Caki2 (cell line): ENCODE data around the gene ZNF804A. TPM values are rescaled to one million over a fixed set of nuclear protein-coding genes. Genes with fewer than 3 reads are reported as not detected.

Experiments used
- DNase-seq: peaks from one replicate; pipeline ENCODE4 v3.0.0-alpha.2; 2015; ENCODE audit warnings: low read depth
- in situ Hi-C: cut with HindIII; loops from 2 replicates; pipeline ENCODE4 v1.10.0; 2016; ENCODE audit warnings: low sequenced_read_pairs, low pct_unique_long_range_greater_than_20kb, mixed read lengths
- total RNA-seq: library from RNA; depleted of rRNA; stranded (reverse); fragments of >200 nt; shearing (Covaris generic); gene quantifications from 2 replicates; pipeline ENCODE4 v1.2.3, GENCODE V29; 2014; ENCODE audit warnings: low replicate concordance

ZNF804A gene
- total RNA-seq, 1 experiment from 2014 or later = not detected

DNA sequence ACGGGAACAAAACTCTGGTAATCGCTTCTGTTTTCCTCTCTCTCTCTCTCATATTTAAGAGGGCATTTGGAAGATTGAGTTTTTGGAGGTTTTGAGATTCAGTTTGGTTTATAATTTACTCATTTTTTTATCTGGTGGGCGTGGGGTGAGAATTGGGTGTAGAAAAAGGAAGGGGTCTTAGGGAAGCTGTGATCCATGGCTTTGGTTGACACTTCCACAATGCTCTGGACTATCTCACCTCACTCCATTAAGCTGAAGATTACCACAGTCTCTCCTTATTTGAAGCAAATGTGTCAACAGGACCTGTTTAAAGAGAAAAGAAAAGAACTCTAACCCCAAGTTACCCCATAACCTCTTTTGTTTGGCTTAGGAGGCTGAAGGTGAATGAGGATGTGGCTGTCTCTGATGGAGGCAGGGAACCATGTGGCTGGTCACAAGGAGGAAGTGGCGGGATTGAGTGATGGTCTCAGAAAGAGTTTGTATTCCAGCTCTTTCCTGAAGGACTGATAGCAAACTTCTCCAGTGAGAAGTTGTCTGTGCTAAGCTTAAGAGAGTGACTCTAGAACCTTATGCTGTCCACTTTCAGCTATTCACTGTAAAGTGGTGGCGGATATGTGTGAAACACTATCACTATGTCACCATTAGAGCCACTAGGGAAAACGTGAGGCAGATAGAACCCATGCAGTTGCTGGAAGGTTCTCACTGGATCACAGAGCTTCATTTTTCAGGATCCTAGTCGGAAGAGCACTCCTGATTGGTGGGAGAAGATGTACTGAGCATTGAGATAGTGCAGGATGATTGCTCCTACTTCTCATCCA is 934 bp downstream of the ZNF804A start:
- no peak for DNase-seq
- in situ Hi-C loops = no loop called here

DNA sequence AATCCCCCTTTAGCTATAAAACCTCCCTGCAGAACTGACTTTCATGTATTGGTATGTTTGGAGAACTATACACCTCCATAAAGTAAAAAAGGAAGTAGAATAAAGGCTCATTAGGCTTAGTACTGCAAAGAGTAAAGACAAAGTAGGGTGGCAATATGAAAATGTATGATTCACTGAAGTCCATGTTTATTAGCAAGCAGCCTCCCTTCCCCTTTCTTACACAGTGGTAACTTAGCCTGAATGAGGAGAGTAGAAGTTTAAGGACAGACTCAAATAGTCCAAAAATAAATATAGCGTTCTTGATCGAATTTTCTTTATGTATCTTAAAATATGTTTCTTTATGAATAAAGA is 1.5 kb downstream of the ZNF804A start:
- in situ Hi-C loops = no loop called here
- no peak for DNase-seq

DNA sequence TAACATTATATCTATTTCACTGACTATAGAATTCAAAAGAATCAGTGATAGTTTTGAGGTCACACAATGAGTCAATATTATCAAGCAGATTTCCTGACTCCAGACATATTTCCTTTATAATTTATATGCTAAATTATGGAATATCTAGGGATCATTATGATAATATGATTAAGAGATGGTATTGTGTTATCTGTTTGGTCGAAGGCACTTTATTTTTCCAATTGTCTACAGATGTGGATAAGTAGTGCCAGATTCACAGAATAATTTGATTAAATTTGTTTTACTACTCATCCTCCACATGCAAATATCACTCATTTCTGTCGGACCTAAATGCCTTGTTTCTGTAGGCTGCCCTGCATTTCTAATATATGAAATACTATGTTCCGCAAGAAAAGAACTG is 4.4 kb downstream of the ZNF804A start:
- DNase-seq = no peak
- in situ Hi-C loops = no loop called here

DNA sequence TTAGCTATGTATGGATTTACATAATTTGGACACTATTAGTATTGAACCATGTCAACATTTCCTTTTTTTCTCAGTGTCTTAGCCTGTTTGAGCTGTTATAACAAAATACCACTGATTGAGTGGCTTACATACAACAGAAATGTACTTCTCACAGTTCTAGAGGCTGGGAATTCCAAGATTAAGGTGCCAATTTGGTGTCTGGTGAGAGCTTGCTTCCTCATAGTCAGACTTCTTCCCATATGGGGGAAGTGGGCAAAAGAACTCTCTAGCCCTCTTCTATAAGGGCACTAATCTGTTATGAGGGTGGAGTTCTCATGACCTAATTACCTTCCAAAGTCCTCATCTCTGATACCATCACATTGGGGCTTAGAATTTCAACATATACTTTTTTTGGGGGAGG is 12.6 kb downstream of the ZNF804A start:
- in situ Hi-C loops = no loop called here
- no peak for DNase-seq

DNA sequence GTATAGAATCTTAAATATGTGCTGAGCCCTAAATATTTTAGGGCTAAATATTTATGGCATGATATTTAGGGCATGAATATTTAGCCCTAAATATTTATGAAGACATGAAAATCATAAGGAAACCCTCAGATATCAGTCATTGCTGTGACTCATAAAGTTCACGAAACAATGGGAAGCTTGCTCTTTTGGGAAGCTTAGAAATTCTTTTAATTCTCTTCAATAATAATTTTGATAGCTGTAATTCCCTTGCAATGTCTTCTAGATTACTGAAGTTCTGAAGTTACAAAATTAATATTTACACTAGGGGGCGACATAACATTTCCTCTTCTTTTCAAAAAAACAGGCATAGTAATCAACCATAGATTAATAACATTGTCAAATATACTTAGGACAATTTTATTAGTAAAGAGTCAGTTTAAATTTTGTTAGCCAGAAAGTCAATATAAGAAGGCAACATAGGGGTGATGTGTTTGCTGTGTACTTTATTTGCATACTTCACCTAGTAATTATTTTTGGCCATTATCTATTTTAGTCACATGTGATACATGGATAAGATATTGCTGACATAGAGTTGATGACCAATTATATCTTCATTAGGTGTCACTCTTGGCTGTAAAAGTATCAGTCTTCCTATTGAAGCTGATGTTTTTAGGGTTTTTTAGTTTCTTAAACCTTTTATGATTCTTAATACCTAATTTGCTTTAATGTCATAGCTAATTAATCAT is 13.2 kb downstream of the ZNF804A start:
- in situ Hi-C loops = no loop called here
- no peak for DNase-seq

DNA sequence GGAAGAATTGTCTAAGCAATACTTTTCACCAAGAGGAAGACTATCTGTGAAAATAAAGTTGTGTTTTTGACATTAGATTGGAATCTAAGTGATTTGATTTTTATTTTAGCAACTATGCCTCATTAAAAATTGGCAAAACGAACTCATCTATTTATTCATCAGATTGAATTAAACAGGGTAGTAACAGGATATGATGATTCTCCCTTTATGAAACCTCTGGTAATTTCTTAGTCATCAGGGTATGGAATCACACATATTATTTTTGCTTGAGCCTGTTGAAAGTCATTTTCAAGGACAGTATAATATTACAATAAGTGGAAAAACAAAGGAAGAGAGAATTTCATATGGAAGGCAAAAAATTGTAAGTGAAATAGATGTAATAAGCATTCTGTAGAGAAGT is 22.0 kb downstream of the ZNF804A start:
- no peak for DNase-seq
- in situ Hi-C loops = no loop called here

DNA sequence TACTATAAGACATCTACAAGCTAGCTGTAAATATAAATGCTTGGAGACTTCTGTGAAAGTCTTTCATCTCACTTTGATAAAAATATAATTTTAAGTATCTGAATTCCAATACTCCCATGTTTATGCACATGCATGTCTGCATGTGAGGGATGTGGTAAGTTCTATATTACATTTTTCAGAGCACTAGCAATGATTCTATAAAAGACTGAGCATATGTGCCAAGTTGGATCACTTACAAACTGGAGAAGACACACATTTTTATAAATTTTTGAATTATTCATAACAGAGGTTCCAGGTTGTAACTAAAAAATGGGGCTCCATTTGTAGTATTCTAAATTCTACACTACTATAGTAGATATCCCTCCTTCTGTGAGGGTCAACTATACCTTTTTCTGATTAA is 26.0 kb downstream of the ZNF804A start:
- no peak for DNase-seq
- in situ Hi-C loops = no loop called here

DNA sequence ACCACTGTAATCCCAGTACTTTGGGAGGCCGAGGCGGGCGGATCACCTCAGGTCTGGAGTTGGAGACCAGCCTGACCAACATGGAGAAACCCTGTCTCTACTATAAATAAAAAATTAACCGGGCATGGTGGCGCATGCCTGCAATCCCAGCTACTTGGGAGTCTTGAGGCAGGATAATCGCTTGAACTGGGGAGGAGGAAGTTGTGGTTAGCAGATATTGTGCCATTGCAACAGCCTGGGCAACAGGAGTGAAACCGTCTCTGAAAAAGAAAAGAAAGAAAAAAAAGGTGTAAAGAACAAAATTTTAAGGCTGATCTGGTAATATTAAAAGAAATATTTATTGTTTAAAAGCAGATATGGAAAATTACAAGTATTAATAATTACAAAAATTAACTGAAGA is 29.7 kb downstream of the ZNF804A start:
- DNase-seq = no peak
- in situ Hi-C loops = no loop called here

DNA sequence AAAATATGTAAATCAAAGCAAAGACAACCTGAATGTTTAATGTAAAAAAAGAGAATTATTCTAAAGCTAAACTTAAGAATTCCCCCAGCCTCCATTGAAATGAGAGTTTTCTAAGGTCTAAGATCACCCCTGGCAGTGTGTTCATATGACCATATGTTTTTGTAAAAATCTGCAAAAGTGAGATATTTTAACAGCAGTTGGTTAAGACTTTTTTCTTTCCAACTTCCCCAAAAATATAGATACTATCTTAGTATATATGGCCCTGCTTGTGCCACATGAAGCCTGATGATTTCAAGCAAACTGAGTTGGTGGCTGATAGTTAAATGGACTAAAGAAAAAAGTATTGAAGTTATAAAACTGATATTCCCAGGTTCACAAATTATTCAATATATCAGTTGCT is 35.4 kb downstream of the ZNF804A start:
- no peak for DNase-seq
- in situ Hi-C loops = no loop called here

DNA sequence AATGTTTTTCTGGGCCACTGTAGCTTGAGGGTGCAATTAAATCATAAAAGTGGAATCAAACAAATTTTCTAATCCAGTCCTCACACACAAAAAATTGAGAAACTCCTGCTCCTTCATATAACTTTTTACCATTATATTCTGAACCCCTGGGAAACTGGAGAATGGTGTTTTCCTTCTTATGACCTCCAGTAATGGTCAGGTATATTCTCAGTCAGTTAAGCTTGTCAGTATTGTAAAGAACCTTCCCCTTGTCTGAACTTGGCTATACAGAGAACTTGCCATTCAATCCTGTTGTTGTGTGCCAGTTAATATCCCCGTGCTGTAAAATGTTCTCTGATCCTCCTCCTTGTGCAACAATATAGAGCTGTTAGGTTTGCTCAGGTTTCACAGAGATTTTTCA is 39.5 kb downstream of the ZNF804A start:
- no peak for DNase-seq
- in situ Hi-C loops = no loop called here

DNA sequence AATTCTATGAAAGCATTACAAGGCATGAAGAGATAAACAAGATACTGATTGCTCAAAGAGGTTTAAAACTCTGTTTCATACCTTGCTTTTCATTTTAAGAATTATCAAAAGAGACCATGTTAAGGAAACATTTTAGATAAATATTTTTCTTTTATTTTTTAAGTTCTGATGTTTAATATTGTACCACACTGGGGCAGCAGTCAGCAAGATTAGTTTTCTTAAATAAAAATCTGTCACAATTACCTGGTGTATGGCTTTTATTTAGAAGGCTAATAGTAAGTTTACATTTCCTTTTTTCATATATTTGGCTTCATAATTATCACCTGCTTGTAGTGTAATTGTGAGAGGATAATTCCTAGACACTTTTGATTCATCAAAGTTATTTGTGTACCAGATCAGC is 46.4 kb downstream of the ZNF804A start:
- in situ Hi-C loops = no loop called here
- DNase-seq = no peak

DNA sequence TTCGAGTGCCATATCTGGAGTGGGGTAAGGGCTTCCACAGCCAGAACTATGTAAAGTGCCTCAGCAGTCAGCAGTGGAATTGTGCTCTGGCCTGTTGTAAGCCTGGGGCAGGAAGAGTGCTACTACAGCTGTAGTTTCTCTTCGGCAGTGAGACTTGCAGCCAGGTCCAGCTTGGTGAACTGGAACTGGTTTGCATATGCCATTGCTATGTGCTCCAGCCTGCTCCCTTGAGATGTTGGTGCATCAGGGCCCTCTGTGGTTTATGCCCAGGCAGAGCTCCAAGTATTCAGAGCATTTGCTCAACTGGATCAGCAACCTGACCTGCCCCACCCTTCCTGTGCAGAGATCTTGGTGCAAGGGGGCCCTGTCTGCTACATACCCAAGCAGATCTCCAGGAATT is 47.8 kb downstream of the ZNF804A start:
- peak; percentile 44 for DNase-seq
- in situ Hi-C loops = no loop called here

DNA sequence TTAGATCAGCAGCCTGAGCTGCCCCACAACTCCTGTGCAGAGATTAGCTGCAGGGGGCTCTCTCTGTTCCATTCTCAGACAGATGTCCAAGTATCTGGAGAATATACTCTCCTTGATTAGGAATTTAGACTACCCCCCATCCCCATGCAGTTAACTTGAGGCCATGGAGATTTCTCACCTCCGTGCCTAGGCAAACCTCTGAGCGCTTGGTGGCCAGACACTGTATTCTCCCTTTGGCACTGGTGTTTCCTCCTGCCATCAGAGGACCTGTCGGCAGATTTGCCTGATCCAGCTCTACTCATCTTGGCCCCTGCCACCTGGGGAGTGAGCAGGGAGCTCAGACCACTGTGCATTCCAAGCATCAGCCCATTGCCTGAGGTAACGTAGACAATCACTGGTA is 48.3 kb downstream of the ZNF804A start:
- in situ Hi-C loops = no loop called here
- DNase-seq = no peak

DNA sequence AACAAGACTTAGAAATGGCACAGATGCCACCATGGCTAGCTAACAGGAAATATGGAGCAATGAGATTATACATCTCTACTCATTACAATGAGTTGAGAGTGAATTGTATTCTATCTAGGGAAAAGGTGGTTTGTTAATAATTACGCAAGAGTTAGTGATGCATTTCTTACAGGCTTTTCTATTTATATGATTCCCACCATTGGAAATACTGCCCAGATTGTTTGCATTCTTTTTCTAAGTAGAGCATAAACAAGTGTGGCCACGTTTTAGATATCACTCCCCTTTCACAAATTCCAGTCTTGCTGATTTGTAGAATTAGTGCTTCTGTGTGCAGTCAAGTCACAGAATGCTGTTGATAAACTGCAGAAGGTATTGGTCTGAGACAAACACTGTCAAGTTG is 56.6 kb downstream of the ZNF804A start:
- DNase-seq = peak; percentile 51
- in situ Hi-C loops = no loop called here

DNA sequence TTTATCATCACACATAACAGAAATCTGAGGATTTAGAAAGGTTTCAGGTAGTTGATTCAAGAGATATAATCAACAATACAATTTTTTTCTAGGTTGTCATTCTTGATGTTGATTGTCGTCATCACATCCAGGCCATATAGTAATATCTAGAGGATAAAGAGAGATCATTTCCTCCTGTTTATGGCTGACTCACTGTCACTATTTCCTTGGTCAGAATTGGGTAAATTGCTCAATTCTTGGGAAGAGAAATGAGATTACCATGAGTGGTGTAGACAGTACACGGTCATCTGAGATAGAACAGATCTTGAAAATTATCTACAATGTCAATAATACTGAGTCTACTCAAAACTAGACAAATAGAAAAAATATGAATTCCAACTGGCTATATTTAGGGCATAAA is 78.8 kb downstream of the ZNF804A start:
- in situ Hi-C loops = no loop called here
- no peak for DNase-seq

DNA sequence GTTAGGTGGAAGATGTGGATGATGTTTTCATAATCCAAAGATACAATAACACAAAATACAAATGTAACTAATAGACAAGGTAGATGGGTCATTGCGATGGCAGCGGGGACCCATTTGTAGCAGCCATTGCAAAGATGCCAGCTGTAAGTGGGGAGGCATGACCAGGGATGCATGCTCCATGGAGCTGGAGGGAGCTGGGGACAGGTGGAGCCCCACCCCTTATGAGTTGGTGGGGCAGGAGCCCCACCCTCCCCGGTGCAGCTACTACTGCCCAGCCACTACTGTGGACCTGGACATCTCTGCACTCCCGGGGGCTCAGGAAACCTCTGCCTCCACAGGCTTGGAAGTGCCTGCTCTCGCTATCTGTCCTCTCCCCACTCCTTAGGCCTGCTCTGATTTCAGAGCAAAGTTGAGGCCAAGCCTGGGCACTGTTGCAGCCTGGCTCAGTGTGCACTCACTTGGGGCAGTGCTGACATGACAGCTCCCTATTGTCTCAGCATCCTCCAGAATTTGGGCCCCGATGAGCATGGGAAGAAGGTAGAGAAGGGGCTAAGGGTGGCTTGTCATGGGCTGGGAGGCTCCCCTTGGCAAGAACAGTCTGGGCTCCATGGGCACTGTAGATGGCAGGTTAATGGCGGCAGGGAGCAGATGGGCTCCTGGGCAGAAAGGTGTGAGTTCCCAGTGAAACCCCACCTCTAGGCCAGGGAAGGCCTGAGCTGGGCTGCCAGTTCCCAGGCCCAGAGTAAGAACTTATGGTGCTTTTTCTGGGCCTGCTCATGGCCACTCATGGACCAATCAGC is 81.1 kb downstream of the ZNF804A start:
- in situ Hi-C loops = no loop called here
- no peak for DNase-seq

DNA sequence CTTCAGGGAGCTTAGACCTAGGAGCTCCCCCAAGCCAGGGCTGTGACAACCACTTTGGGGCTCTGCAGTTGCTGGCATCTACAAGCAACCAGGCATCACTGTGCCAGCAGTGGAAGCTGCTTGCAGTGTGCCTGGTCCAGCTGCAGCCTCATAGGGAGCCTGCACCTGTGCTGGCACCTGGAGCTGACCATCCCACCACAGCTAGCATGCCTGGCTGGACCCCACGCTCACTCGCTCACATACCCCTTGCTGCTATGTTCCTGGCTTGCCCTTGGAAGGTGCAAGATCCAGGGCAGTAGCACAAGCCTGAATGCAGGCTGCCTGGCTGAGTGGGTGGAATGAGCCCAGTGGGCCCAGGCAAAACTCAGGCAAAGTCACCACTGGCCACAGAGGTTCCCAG is 82.5 kb downstream of the ZNF804A start:
- in situ Hi-C loops = no loop called here

DNA sequence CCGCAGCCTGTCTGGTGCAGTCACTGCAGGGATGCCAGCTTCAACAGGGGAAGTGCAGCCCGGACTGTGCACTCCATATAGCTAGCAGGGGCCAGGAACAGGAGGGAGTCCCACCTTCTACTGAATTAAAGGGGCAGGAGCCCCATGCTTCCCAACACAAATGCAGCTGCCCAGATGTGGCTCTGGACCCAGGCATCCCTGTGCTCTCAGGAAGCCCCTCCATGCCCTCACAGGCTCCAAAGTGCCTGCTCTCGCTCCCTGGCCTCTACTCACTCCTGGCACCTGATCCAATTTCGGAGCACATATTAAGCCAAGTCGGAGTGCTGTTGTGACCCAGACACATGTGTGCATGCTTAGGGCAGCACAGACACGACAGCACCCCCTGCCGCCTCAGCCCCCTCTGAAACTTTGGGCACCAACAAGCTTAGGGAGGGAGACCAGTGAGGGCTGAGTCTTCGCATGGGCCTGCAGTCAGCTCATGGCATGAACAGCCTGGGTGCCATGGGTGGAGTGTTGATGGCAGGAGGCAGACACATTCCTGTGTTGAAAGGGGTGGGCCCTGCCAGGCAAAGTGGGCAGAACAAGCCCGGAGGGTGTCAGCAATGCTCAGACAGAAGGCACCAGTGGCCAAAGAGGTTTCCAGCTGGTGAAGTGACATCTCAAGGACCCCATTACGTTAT is 83.5 kb downstream of the ZNF804A start:
- no peak for DNase-seq
- in situ Hi-C loops = no loop called here

More for the DNA sequence above, 82.5 kb downstream of the ZNF804A start:
- DNase-seq = no peak

DNA sequence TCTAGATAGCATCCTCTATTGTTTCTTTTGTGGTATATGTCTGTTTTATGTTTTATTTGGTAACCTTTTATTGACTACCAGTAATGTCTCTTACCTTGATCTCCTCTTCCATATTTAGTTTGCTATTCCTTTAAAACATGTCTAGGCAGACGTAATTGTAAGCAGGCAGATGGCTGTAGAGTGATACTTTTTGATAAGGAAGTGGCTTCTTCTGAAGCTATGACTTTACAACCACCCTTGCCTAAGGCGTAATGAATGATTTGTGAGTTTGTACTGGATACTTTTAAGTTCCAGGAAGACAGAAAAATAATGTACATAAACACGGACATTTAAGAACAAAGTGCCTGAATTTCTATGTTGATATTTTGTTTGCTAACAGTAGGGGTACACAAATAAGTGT is 85.6 kb downstream of the ZNF804A start:
- in situ Hi-C loops = no loop called here

More for the DNA sequence above, 85.6 kb downstream of the ZNF804A start:
- DNase-seq = no peak
